Neuronal stem cell (in vitro differentiated cells): ENCODE results near the gene MCRIP2.

ENCODE experiments used
- DNase-seq: peaks from one replicate; pipeline ENCODE4 v3.0.0-alpha.2; 2013; ENCODE audit warnings: low spot score
- H2AFZ ChIP-seq: one replicate; pipeline ENCODE4 v1.6.1; 2013; ENCODE audit warnings: mild to moderate bottlenecking, low read length, inconsistent platforms
- H2AK5ac ChIP-seq: 2 replicates; pipeline ENCODE4 v1.6.1; 2013; ENCODE audit warnings: low read depth, mild to moderate bottlenecking, inconsistent platforms, low read length, moderate library complexity, mixed read lengths
- H2BK120ac ChIP-seq: 2 replicates; pipeline ENCODE4 v1.6.1; 2013; ENCODE audit warnings: low read depth, mild to moderate bottlenecking, inconsistent platforms, low read length, moderate library complexity, mixed read lengths
- H2BK12ac ChIP-seq: one replicate; pipeline ENCODE4 v1.6.1; 2013; ENCODE audit warnings: low read length, inconsistent platforms
- H2BK15ac ChIP-seq: 2 replicates; pipeline ENCODE4 v1.6.1; 2013; ENCODE audit warnings: mild to moderate bottlenecking, low read length, inconsistent platforms, mixed read lengths
- H2BK5ac ChIP-seq: one replicate; pipeline ENCODE4 v1.6.1; 2013; ENCODE audit warnings: inconsistent platforms, mild to moderate bottlenecking, low read length, moderate library complexity
- H3K14ac ChIP-seq: one replicate; pipeline ENCODE4 v1.6.1; 2013; ENCODE audit warnings: low read length, inconsistent platforms
- H3K18ac ChIP-seq: 2 replicates; pipeline ENCODE4 v1.6.1; 2013; ENCODE audit warnings: low read length, inconsistent platforms
- H3K23ac ChIP-seq: 2 replicates; pipeline ENCODE4 v1.6.1; 2013; ENCODE audit warnings: low read depth, mild to moderate bottlenecking, mixed read lengths, low read length, inconsistent platforms; ENCODE audit not compliant: poor library complexity
- H3K27ac ChIP-seq: replicated peaks from 3 replicates; pipeline ENCODE4 v1.5.1; 2013; ENCODE audit warnings: low read length, inconsistent platforms
- H3K27me3 ChIP-seq, 3 experiments: 2 replicates each; pipeline ENCODE4 v1.6.1; 2013; ENCODE audit warnings: low read length in 3 of 3, mild to moderate bottlenecking in 2 of 3, inconsistent platforms in 1 of 3, low read depth in 1 of 3, mixed read lengths in 1 of 3, moderate library complexity in 1 of 3; ENCODE audit not compliant: control insufficient read depth in 3 of 3, insufficient read depth in 3 of 3
- H3K36me3 ChIP-seq, 2 donors: replicated peaks in 1 of 2; 2 replicates each; pipeline ENCODE4 v1.6.1; 2013; ENCODE audit warnings: low read length in 2 of 2; ENCODE audit not compliant: control insufficient read depth in 2 of 2, insufficient read depth in 2 of 2
- H3K4ac ChIP-seq: 2 replicates; pipeline ENCODE4 v1.6.1; 2013; ENCODE audit warnings: inconsistent platforms, mild to moderate bottlenecking, low read length, moderate library complexity
- H3K4me1 ChIP-seq, 2 donors: 1 replicate in 1 of 2; 2 replicates in 1 of 2; pipeline ENCODE4 v1.6.1; 2013; ENCODE audit warnings: low read length in 2 of 2, low read depth in 1 of 2; ENCODE audit not compliant: control insufficient read depth in 2 of 2, insufficient read depth in 1 of 2
- H3K4me2 ChIP-seq: one replicate; pipeline ENCODE4 v1.6.1; 2013; ENCODE audit warnings: mild to moderate bottlenecking, low read length, inconsistent platforms; ENCODE audit not compliant: insufficient read depth, poor library complexity, severe bottlenecking
- H3K4me3 ChIP-seq, 2 donors: 2 replicates each; pipeline ENCODE4 v1.5.1; 2013; ENCODE audit warnings: low read length in 2 of 2, mild to moderate bottlenecking in 2 of 2, inconsistent platforms in 1 of 2, moderate library complexity in 1 of 2
- H3K79me1 ChIP-seq: one replicate; pipeline ENCODE4 v1.6.1; 2013; ENCODE audit warnings: low read depth, mild to moderate bottlenecking, inconsistent platforms, low read length, moderate library complexity
- H3K9ac ChIP-seq: one replicate; pipeline ENCODE4 v1.6.1; 2013; ENCODE audit warnings: mild to moderate bottlenecking, low read depth, low read length, inconsistent platforms; ENCODE audit not compliant: poor library complexity
- H3K9me3 ChIP-seq, 2 donors: replicated peaks in 1 of 2; 2 replicates each; pipeline versions ENCODE3 to v1.6.1; 2013; ENCODE audit warnings: low read length in 2 of 2, mild to moderate bottlenecking in 2 of 2, inconsistent platforms in 1 of 2, low read depth in 1 of 2, mixed read lengths in 1 of 2, moderate library complexity in 1 of 2; ENCODE audit not compliant: control insufficient read depth in 2 of 2, insufficient read depth in 1 of 2
- H4K8ac ChIP-seq: one replicate; pipeline ENCODE4 v1.6.1; 2013; ENCODE audit warnings: low read depth, mild to moderate bottlenecking, inconsistent platforms, low read length, moderate library complexity
- H4K91ac ChIP-seq: one replicate; pipeline ENCODE4 v1.6.1; 2013; ENCODE audit warnings: low read length, low read depth, mild to moderate bottlenecking, inconsistent platforms; ENCODE audit not compliant: poor library complexity
- WGBS, 2 donors: extraction: QIAGEN DNeasy Blood & Tissue Kit; methylation state at CpG; one replicate each; pipeline ENCODE4 v1.1.7; 2013; ENCODE audit warnings: missing lambda C conversion rate in 2 of 2, mixed read lengths in 1 of 2; ENCODE audit not compliant: insufficient read length in 2 of 2, insufficient replicate concordance in 1 of 2; ENCODE audit errors: extremely low coverage in 2 of 2; 5-methylcytosine and 5-hydroxymethylcytosine counted together

The MCRIP2 gene

DNA sequence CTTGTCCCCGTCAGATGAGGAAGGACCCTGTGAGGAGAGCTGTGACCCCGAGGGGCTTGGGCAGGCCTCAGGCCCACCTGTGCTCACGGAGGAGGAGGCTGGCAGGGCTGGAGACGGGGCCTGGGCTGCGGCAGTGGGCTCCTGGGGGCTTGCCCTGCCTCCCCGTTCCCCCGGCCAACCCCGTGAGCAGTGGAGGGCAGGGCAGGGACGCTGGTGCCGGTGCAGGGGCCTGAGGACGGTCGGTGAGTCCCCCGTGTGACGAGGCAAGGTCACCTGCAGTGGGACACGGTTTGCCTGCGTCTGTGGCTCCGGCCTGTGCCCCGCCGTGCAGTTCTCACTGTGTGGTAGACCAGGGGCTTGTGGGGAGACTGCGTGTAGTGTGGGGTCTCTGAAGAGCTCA lies 18.0 kb downstream of the MCRIP2 start:
- Histone ChIP-seq H3K23ac (peak overlapping the region; percentile 80), H2AK5ac (peak overlapping the region; percentile 74), H3K4me3 (peak overlapping the region in 1 of 2 donors; percentile 52), H3K9ac (peak overlapping the region; percentile 30), H3K27ac (no peak overlapping the region), H2AFZ (no peak overlapping the region), H2BK15ac (no peak overlapping the region), H2BK12ac (peak overlapping the region; percentile 30), H3K4me2 (no peak overlapping the region), H3K27me3 (no peaks in the 10 kb centered on the region), H4K91ac (no peak overlapping the region), H3K14ac (no peak overlapping the region), H3K4ac (no peak overlapping the region), H4K8ac (no peak overlapping the region), H3K18ac (no peak overlapping the region), H3K9me3 (no peaks in the 10 kb centered on the region), H3K4me1 (peaks cover 3 to 6% of the 10 kb centered on the region in 2 donors), H3K36me3 (peaks cover 14 to 68% of the 10 kb centered on the region in 2 donors), H2BK120ac (no peak overlapping the region), H2BK5ac (peak overlapping the region; percentile 88), H3K79me1 (peaks cover 13% of the 10 kb centered on the region)
- WGBS, 2 donors, result no CpG with 5 or more reads among the region's 20 CpGs
- DNase-seq, result no peak

DNA sequence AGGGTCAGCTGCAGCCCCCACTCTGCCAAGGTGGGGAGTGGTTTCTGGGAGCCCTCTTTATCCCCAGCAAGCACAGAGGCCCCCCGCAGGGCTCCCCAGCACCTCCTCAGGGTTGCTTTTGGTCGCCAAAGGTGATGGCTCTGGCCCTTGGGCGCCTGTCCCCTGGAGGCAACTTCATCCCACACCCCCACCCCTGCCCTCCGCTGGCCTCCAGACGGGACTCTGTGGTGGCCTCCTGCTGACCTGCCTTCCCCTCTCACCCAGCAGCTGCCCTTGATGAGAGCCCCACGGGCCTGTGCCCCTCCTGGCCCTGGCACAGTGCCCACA lies 18.5 kb downstream of the MCRIP2 start:
- Histone ChIP-seq H2AK5ac (peak overlapping the region; percentile 97), H3K79me1 (peaks cover 13% of the 10 kb centered on the region), H3K27ac (peak overlapping the region; percentile 35), H3K18ac (peak overlapping the region; percentile 92), H4K8ac (peak overlapping the region; percentile 92), H3K9me3 (no peaks in the 10 kb centered on the region), H3K4me3 (peak overlapping the region in 1 of 2 donors; percentile 58), H2BK120ac (no peak overlapping the region), H3K36me3 (peaks cover 14 to 67% of the 10 kb centered on the region in 2 donors), H2AFZ (no peak overlapping the region), H3K4me2 (no peak overlapping the region), H3K27me3 (no peaks in the 10 kb centered on the region), H2BK15ac (peak overlapping the region; percentile 46), H3K4ac (no peak overlapping the region), H4K91ac (no peak overlapping the region), H3K23ac (peak overlapping the region; percentile 85), H3K14ac (peak overlapping the region; percentile 5), H2BK12ac (no peak overlapping the region), H3K9ac (peak overlapping the region; percentile 86), H2BK5ac (peak overlapping the region; percentile 88), H3K4me1 (peaks cover 3 to 6% of the 10 kb centered on the region in 2 donors)
- no CpG with 5 or more reads among the region's 6 CpGs for WGBS, 2 donors
- no peak for DNase-seq

DNA sequence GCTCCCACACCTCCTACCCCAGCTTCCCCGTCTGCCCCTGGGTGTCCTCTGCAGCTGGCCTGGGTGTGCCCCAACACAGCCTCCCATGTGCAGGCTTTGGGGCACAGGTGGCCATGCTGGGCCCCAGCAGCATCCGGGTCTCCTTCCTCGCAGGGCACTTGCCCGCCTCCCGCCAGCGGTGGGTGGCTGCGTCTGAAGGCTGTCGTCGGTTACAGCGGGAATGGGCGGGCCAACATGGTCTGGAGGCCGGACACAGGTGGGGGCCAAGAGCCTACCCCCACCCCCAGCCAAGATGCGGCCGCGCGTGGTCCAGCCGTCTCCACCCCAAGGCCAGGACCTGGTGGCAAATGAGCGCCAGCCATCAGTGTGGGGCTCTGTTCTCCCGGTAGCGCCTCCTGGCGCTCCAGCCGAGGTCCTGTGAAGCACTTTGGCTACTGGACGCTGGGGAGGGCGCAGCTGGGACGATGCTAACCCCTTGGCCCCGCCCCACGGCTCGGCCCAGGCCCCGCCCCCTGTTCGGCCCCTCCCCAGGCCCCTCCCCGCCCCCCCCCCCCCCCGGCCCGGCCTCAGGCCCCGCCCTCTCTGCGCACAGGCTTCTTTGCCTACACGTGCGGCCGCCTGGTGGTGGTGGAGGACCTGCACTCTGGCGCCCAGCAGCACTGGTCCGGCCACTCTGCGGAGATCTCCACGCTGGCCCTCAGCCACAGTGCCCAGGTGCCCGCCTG lies 19.0 kb downstream of the MCRIP2 start:
- H3K79me1 ChIP-seq, result peaks cover 13% of the 10 kb centered on the region
- peak overlapping the region; percentile 90 for H2BK12ac ChIP-seq
- peak overlapping the region in 1 of 2 donors; percentile 58 for H3K4me3 ChIP-seq
- H4K91ac ChIP-seq, result no peak overlapping the region
- peaks cover 3 to 6% of the 10 kb centered on the region in 2 donors for H3K4me1 ChIP-seq
- peak overlapping the region; percentile 96 for H2BK15ac ChIP-seq
- H3K9ac ChIP-seq, result peak overlapping the region; percentile 86
- no peak overlapping the region for H3K4ac ChIP-seq
- DNase-seq, result peak; percentile 86
- H3K14ac ChIP-seq, result peak overlapping the region; percentile 89
- no peak overlapping the region for H2BK120ac ChIP-seq
- H3K4me2 ChIP-seq, result peak overlapping the region; percentile 25
- peaks cover 11 to 62% of the 10 kb centered on the region in 2 donors for H3K36me3 ChIP-seq
- H3K23ac ChIP-seq, result peak overlapping the region; percentile 93
- H3K9me3 ChIP-seq, result no peaks in the 10 kb centered on the region
- H3K18ac ChIP-seq, result peak overlapping the region; percentile 95
- no peaks in the 10 kb centered on the region for H3K27me3 ChIP-seq
- H2AK5ac ChIP-seq, result peak overlapping the region; percentile 99
- peak overlapping the region; percentile 88 for H2BK5ac ChIP-seq
- H2AFZ ChIP-seq, result no peak overlapping the region
- H4K8ac ChIP-seq, result peak overlapping the region; percentile 92
- peak overlapping the region; percentile 49 for H3K27ac ChIP-seq
- no CpG with 5 or more reads among the region's 43 CpGs for WGBS, 2 donors

DNA sequence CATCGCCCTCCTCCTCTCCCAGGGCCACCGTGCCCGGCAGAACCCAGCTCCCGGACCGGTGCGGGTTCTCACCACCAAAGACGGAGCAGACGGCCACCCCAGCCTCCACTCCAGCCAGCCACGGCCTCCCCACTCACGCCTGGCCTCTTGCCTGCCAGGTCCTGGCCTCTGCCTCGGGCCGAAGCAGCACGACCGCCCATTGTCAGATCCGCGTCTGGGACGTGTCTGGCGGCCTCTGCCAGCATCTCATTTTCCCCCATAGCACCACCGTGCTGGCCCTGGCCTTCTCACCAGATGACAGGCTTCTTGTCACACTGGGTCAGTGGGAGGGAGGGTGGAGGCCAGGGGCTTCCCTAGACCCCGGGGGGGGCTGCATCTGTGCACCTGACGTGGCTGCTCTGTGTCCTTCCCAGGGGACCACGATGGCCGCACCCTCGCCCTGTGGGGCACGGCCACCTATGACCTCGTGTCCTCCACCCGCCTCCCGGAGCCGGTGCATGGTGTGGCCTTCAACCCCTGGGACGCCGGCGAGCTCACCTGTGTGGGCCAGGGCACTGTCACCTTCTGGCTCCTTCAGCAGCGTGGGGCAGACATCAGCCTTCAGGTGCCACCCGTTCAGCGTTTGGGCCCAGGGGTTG lies 19.7 kb downstream of the MCRIP2 start:
- Histone ChIP-seq H3K36me3 (peaks cover 11 to 55% of the 10 kb centered on the region in 2 donors), H4K91ac (peak overlapping the region; percentile 43), H3K27ac (peak overlapping the region; percentile 49), H3K9me3 (no peaks in the 10 kb centered on the region), H3K9ac (peak overlapping the region; percentile 84), H2BK5ac (peak overlapping the region; percentile 82), H3K4me1 (peaks cover 3 to 6% of the 10 kb centered on the region in 2 donors), H3K79me1 (peaks cover 15% of the 10 kb centered on the region), H2AK5ac (peak overlapping the region; percentile 99), H2AFZ (no peak overlapping the region), H3K4ac (peak overlapping the region; percentile 93), H3K23ac (peak overlapping the region; percentile 93), H3K27me3 (no peaks in the 10 kb centered on the region), H2BK15ac (peak overlapping the region; percentile 96), H4K8ac (peak overlapping the region; percentile 65), H3K4me2 (peak overlapping the region; percentile 25), H2BK120ac (no peak overlapping the region), H3K4me3 (no peak overlapping the region), H2BK12ac (peak overlapping the region; percentile 88), H3K14ac (peak overlapping the region; percentile 89), H3K18ac (peak overlapping the region; percentile 95)
- WGBS, 2 donors, result no CpG with 5 or more reads among the region's 35 CpGs
- DNase-seq, result no peak
